IMR-90 (cell line): ENCODE measurements around the gene SMIM14. TPM values are rescaled to one million over a fixed set of nuclear protein-coding genes. Genes with fewer than 3 reads are reported as not detected.

ENCODE experiments used
- ATAC-seq: fragments of 200-7000 bp; cut with Tn5 transposase; 2 replicates; pipeline ENCODE4 v1.9.1; 2020; ENCODE audit warnings: low read depth, mild to moderate bottlenecking, moderate library complexity
- BruUV-seq: library from RNA; stranded (reverse); fragments of 400-500 nt; replicated peaks from 2 replicates; lab custom pipeline; 2021; lab: Mats Ljungman, UMichigan
- CTCF ChIA-PET: fragments of 300-600 bp; formaldehyde crosslinking; extraction: SDS; loops from one replicate; lab custom pipeline; 2021; ENCODE audit warnings: antibody characterized with exemption; lab: Yijun Ruan, JAX
- POLR2A ChIA-PET: fragments of 300-600 bp; sonication (Branson Sonifier 250); formaldehyde crosslinking; loops from one replicate; lab custom pipeline; 2022; ENCODE audit warnings: antibody characterized with exemption; ENCODE audit not compliant: unreplicated experiment; lab: Charles Lee
- DNase-seq: peaks from one replicate; pipeline ENCODE4 v3.0.0; 2013
- H2AFZ ChIP-seq: replicated peaks from 2 replicates; pipeline ENCODE3; 2013; ENCODE audit warnings: low read length, mild to moderate bottlenecking; ENCODE audit not compliant: poor library complexity
- H2AK5ac ChIP-seq: 2 replicates; pipeline ENCODE4 v1.6.1; 2013; ENCODE audit warnings: low read depth, low read length, inconsistent platforms
- H2AK9ac ChIP-seq: replicated peaks from 2 replicates; pipeline ENCODE3; 2013; ENCODE audit warnings: mild to moderate bottlenecking, low read depth, low read length, moderate library complexity; ENCODE audit not compliant: poor library complexity
- H2BK120ac ChIP-seq: 2 replicates; pipeline ENCODE4 v1.6.1; 2013; ENCODE audit warnings: low read depth, low read length, inconsistent platforms
- H2BK15ac ChIP-seq: 3 replicates; pipeline ENCODE4 v1.6.1; 2013; ENCODE audit warnings: low read depth, low read length, inconsistent platforms
- H2BK20ac ChIP-seq: 2 replicates; pipeline ENCODE4 v1.6.1; 2013; ENCODE audit warnings: low read depth, mild to moderate bottlenecking, inconsistent platforms, low read length, moderate library complexity
- H2BK5ac ChIP-seq: 2 replicates; pipeline ENCODE4 v1.6.1; 2013; ENCODE audit warnings: mild to moderate bottlenecking, low read depth, low read length, inconsistent platforms; ENCODE audit not compliant: poor library complexity, severe bottlenecking
- H3K14ac ChIP-seq: replicated peaks from 2 replicates; pipeline ENCODE4 v1.6.1; 2013; ENCODE audit warnings: low read depth, low read length, inconsistent platforms
- H3K18ac ChIP-seq: 2 replicates; pipeline ENCODE4 v1.6.1; 2013; ENCODE audit warnings: low read depth, low read length, control low read depth
- H3K23ac ChIP-seq: 2 replicates; pipeline ENCODE4 v1.6.1; 2013; ENCODE audit warnings: low read depth, low read length, inconsistent platforms
- H3K27ac ChIP-seq: 2 replicates; pipeline ENCODE4 v1.5.1; 2013; ENCODE audit warnings: mild to moderate bottlenecking, control low read depth, low read length; ENCODE audit not compliant: insufficient read depth
- H3K27me3 ChIP-seq: 2 replicates; pipeline ENCODE4 v1.6.1; 2013; ENCODE audit warnings: low read length; ENCODE audit not compliant: control insufficient read depth, insufficient read depth
- H3K36me3 ChIP-seq: 2 replicates; pipeline ENCODE4 v1.6.1; 2013; ENCODE audit warnings: low read length, mixed read lengths; ENCODE audit not compliant: control insufficient read depth, insufficient read depth
- H3K4ac ChIP-seq: 2 replicates; pipeline ENCODE4 v1.6.1; 2013; ENCODE audit warnings: low read depth, low read length, inconsistent platforms
- H3K4me1 ChIP-seq: 2 replicates; pipeline ENCODE4 v1.6.1; 2013; ENCODE audit warnings: low read length, mixed read lengths; ENCODE audit not compliant: control insufficient read depth, insufficient read depth
- H3K4me2 ChIP-seq: 2 replicates; pipeline ENCODE4 v1.6.1; 2013; ENCODE audit warnings: low read depth, mild to moderate bottlenecking, control low read depth, low read length, moderate library complexity
- H3K4me3 ChIP-seq: 2 replicates; pipeline ENCODE4 v1.5.1; 2013; ENCODE audit warnings: low read depth, mild to moderate bottlenecking, control low read depth, low read length, moderate library complexity; ENCODE audit not compliant: insufficient read depth
- H3K56ac ChIP-seq: 2 replicates; pipeline ENCODE4 v1.6.1; 2013; ENCODE audit warnings: low read length, inconsistent platforms; ENCODE audit not compliant: insufficient read depth; ENCODE audit errors: extremely low read depth
- H3K79me1 ChIP-seq, 2 experiments: 2 replicates each; pipeline ENCODE4 v1.6.1; 2013; ENCODE audit warnings: low read length in 2 of 2, inconsistent platforms in 1 of 2, low read depth in 1 of 2
- H3K9ac ChIP-seq: 2 replicates; pipeline ENCODE4 v1.6.1; 2013; ENCODE audit warnings: low read depth, low read length, control low read depth
- H3K9me1 ChIP-seq: 2 replicates; pipeline ENCODE4 v1.6.1; 2013; ENCODE audit warnings: low read length, inconsistent platforms; ENCODE audit not compliant: insufficient read depth
- H3K9me3 ChIP-seq: 2 replicates; pipeline ENCODE4 v1.6.1; 2013; ENCODE audit warnings: low read length; ENCODE audit not compliant: control insufficient read depth, insufficient read depth
- H4K20me1 ChIP-seq: 2 replicates; pipeline ENCODE4 v1.6.1; 2013; ENCODE audit warnings: low read length, inconsistent platforms; ENCODE audit not compliant: insufficient read depth
- H4K5ac ChIP-seq: 2 replicates; pipeline ENCODE4 v1.6.1; 2013; ENCODE audit warnings: mild to moderate bottlenecking, low read depth, low read length, control low read depth
- H4K8ac ChIP-seq, 2 experiments: 2 replicates each; pipeline ENCODE4 v1.6.1; 2013; ENCODE audit warnings: low read depth in 2 of 2, low read length in 2 of 2, control low read depth in 1 of 2, inconsistent platforms in 1 of 2
- H4K91ac ChIP-seq: 2 replicates; pipeline ENCODE4 v1.6.1; 2013; ENCODE audit warnings: low read depth, low read length, inconsistent platforms; ENCODE audit not compliant: insufficient read depth
- BHLHE40 ChIP-seq: fragments of 150-350 bp; IDR thresholded peaks from 2 replicates; pipeline ENCODE4 v1.6.1; 2016; ENCODE audit warnings: mild to moderate bottlenecking, low read depth, low read length
- CHD1 ChIP-seq: IDR thresholded peaks from 2 replicates; pipeline ENCODE4 v1.6.1; 2012; ENCODE audit warnings: low read depth, low read length, improper control_type of control experiment
- ELK1 ChIP-seq: fragments of 150-350 bp; IDR thresholded peaks from 2 replicates; pipeline ENCODE4 v1.6.1; 2016; ENCODE audit warnings: low read depth, mild to moderate bottlenecking, low read length, moderate library complexity, borderline replicate concordance
- FOS ChIP-seq: fragments of 150-350 bp; IDR thresholded peaks from 2 replicates; pipeline ENCODE4 v1.6.1; 2016; ENCODE audit warnings: low read depth, low read length
- MAZ ChIP-seq: IDR thresholded peaks from 2 replicates; pipeline ENCODE4 v1.6.1; 2012; ENCODE audit warnings: low read depth, mild to moderate bottlenecking, low read length, improper control_type of control experiment, moderate library complexity, borderline replicate concordance
- MXI1 ChIP-seq: IDR thresholded peaks from 2 replicates; pipeline ENCODE4 v1.6.1; 2012; ENCODE audit warnings: low read depth, mild to moderate bottlenecking, low read length, moderate library complexity, borderline replicate concordance
- NFE2L2 ChIP-seq: fragments of 150-350 bp; IDR thresholded peaks from 2 replicates; pipeline ENCODE4 v1.6.1; 2016; ENCODE audit warnings: low read depth, mild to moderate bottlenecking, low read length
- POLR2A ChIP-seq: IDR thresholded peaks from 2 replicates; pipeline ENCODE4 v1.6.1; 2012; ENCODE audit warnings: mild to moderate bottlenecking, low read depth, low read length
- RAD21 ChIP-seq: IDR thresholded peaks from 2 replicates; pipeline ENCODE4 v1.6.1; 2012; ENCODE audit warnings: low read length, improper control_type of control experiment
- WGBS, 2 experiments: methylation state at CpG; one replicate each; pipeline versions ENCODE4 v1.1.5 to v1.1.7; 2013; ENCODE audit warnings: missing lambda C conversion rate in 2 of 2; ENCODE audit not compliant: insufficient read length in 1 of 2; ENCODE audit errors: extremely low coverage in 2 of 2; 5-methylcytosine and 5-hydroxymethylcytosine counted together
- dilution Hi-C: fragments of 300-500 bp; cut with HindIII; formaldehyde crosslinking; loops from one replicate; pipeline ENCODE4 v1.14.3; 2018; ENCODE audit warnings: low sequenced_read_pairs; ENCODE audit not compliant: unreplicated experiment
- in situ Hi-C: fragments of 300-500 bp; cut with MboI; formaldehyde crosslinking; loops from 3 replicates; pipeline ENCODE4 v1.14.3; 2019; ENCODE audit warnings: low sequenced_read_pairs, inconsistent platforms, mixed read lengths
- intact Hi-C: fragments of 100-400 bp; cut with micrococcal nuclease; formaldehyde crosslinking; loops from 2 replicates; pipeline ENCODE4 v1.10.0; 2022
- polyA plus RNA-seq, 3 experiments: library from polyadenylated mRNA; depleted of rRNA; stranded (reverse); fragments of >200 nt; gene quantifications; 2 replicates each; pipeline ENCODE4 v1.2.3, GENCODE V29; 2012; ENCODE audit warnings: low replicate concordance in 1 of 3
- total RNA-seq: library from RNA; depleted of rRNA; stranded (reverse); fragments of >200 nt; gene quantifications from 2 replicates; pipeline ENCODE4 v1.2.3, GENCODE V29; 2012

SMIM14 gene
- total and polyA plus RNA-seq, 2 of the 4 experiments (the other 2 are of a cell fraction): 15.6 to 20.9 TPM

GRCh38 chr4:39660757-39661156 is 22.1 kb upstream of the SMIM14 start:
- intact Hi-C loops (no loop called here), dilution Hi-C loops (no loop called here), in situ Hi-C loops (no loop called here)
- Histone ChIP-seq H3K27ac (no peak overlapping the region), H3K4me3 (no peak overlapping the region), H2AFZ (no peak overlapping the region), H2BK120ac (no peak overlapping the region), H2BK15ac (no peak overlapping the region), H4K5ac (no peak overlapping the region), H3K79me1 (no peaks in the 10 kb centered on the region), H4K20me1 (peaks cover 5% of the 10 kb centered on the region; the same call in 1 of the 2 replicates), H2AK9ac (no peak overlapping the region), H3K27me3 (no peaks in the 10 kb centered on the region), H3K9me3 (no peaks in the 10 kb centered on the region), H4K8ac (no peak overlapping the region), H2BK20ac (no peak overlapping the region), H3K9me1 (peaks cover 5% of the 10 kb centered on the region), H3K9ac (no peak overlapping the region), H2AK5ac (no peak overlapping the region), H3K23ac (no peak overlapping the region), H3K18ac (no peak overlapping the region), H3K4me1 (peaks cover 4% of the 10 kb centered on the region), H3K36me3 (no peaks in the 10 kb centered on the region), H3K4me2 (no peak overlapping the region), H4K91ac (no peak overlapping the region), H3K56ac (no peak overlapping the region), H3K4ac (no peak overlapping the region), H3K14ac (no peak overlapping the region), H2BK5ac (no peak overlapping the region)
- POLR2A ChIA-PET: no interaction called here
- BruUV-seq: no TSS peak
- CTCF ChIA-PET: no interaction called here
- DNase-seq: no peak
- no CpG with 5 or more reads among the region's 6 CpGs for WGBS, 2 experiments
- TF ChIP-seq CHD1 (no peak), MXI1 (no peak), FOS (no peak), NFE2L2 (no peak), MAZ (no peak), ELK1 (no peak), POLR2A (no peak), RAD21 (no peak), BHLHE40 (no peak)
- no peak for ATAC-seq
